Left ventricle myocardium superior (tissue), 1 donor: ENCODE results near the gene ZNF213. TPM values are rescaled to one million over a fixed set of nuclear protein-coding genes. Genes with fewer than 3 reads are reported as not detected.
"Not testable (repeated sequence)": the region's sequence is repeated elsewhere in the genome, so short reads cannot be mapped to it uniquely, and the experiment has no call there.

Experiments
- ATAC-seq: fragments of 200-7000 bp; cut with Tn5 transposase; one replicate; pipeline ENCODE4 v1.9.1; 2020; ENCODE audit warnings: mild to moderate bottlenecking, moderate library complexity
- DNase-seq: peaks from one replicate; pipeline ENCODE4 v3.0.0-alpha.2; 2020
- intact Hi-C: fragments of 100-400 bp; cut with micrococcal nuclease; formaldehyde crosslinking; loops from one replicate; pipeline ENCODE4 v1.11.0; 2022
- total RNA-seq: library from RNA; stranded (reverse); fragmentation: NEBNext Ultra II Directional; extraction: Animal tissue kit (Norgen Biotek cat#: 25700); gene quantifications from one replicate; pipeline ENCODE4 v1.2.1, GENCODE V29; 2021
- donor health status: DM: no; HTN: yes; CAD: no; lungs with severe emphysema.

ZNF213 gene
- total RNA-seq, 1 donor from 2014 or later, result 7.1 TPM

GRCh38 chr16:3122926-3123570 lies 11.8 kb upstream of the ZNF213 start:
- DNase-seq (no peak), ATAC-seq (no peak)
- intact Hi-C loops, result no loop called here

- intact Hi-C loops, result no loop called here
- ATAC-seq (peak; percentile 96), DNase-seq (peak; percentile 98)
These were observed 10.6 kb upstream of the ZNF213 start for GRCh38 chr16:3123986-3124886.

GRCh38 chr16:3127745-3128144 lies 7.1 kb upstream of the ZNF213 start:
- no peak for ATAC-seq
- intact Hi-C loops, result no loop called here
- DNase-seq, result no peak

- ATAC-seq (peak; percentile 78), DNase-seq (peak; percentile 69)
- intact Hi-C loops, result no loop called here
These were observed 5.4 kb upstream of the ZNF213 start for GRCh38 chr16:3129137-3130131.

- intact Hi-C loops, result no loop called here
- DNase-seq (peak; percentile 48), ATAC-seq (no peak)
These were observed 3.0 kb upstream of the ZNF213 start for GRCh38 chr16:3131755-3132377.

GRCh38 chr16:3133844-3134243 lies 985 bp upstream of the ZNF213 start:
- no peak for ATAC-seq
- intact Hi-C loops, result no loop called here
- DNase-seq, result no peak

- DNase-seq (no peak), ATAC-seq (no peak)
- intact Hi-C loops, result no loop called here
These were observed 392 bp downstream of the ZNF213 start for GRCh38 chr16:3135126-3135715.

- DNase-seq (peak; percentile 27), ATAC-seq (no peak)
- intact Hi-C loops, result no loop called here
These were observed 2.4 kb downstream of the ZNF213 start for GRCh38 chr16:3137267-3137666.

GRCh38 chr16:3138342-3138741 lies 3.5 kb downstream of the ZNF213 start:
- intact Hi-C loops, result no loop called here
- ATAC-seq, result no peak
- no peak for DNase-seq

GRCh38 chr16:3138823-3139426 lies 4.1 kb downstream of the ZNF213 start:
- ATAC-seq (no peak), DNase-seq (no peak)
- intact Hi-C loops, result no loop called here

- ATAC-seq, intact Hi-C loops, DNase-seq: not testable (repeated sequence)
These were observed 4.7 kb downstream of the ZNF213 start for GRCh38 chr16:3139561-3139960.

- DNase-seq, result no peak
- intact Hi-C loops, result no loop called here
- no peak for ATAC-seq
These were observed 6.0 kb downstream of the ZNF213 start for GRCh38 chr16:3140603-3141427.

GRCh38 chr16:3141781-3142311 lies 7.0 kb downstream of the ZNF213 start:
- no peak for ATAC-seq
- DNase-seq, result no peak
- intact Hi-C loops, result no loop called here

GRCh38 chr16:3142327-3142726 lies 7.5 kb downstream of the ZNF213 start:
- DNase-seq (peak; percentile 28), ATAC-seq (no peak)
- intact Hi-C loops, result no loop called here

- DNase-seq, result no peak
- intact Hi-C loops, result no loop called here
These were observed 7.9 kb downstream of the ZNF213 start for GRCh38 chr16:3142770-3143169.

GRCh38 chr16:3143189-3143588 lies 8.4 kb downstream of the ZNF213 start:
- ATAC-seq (no peak), DNase-seq (no peak)

More at GRCh38 chr16:3142770-3143169, 7.9 kb downstream of the ZNF213 start:
- no peak for ATAC-seq

More at GRCh38 chr16:3143189-3143588, 8.4 kb downstream of the ZNF213 start:
- intact Hi-C loops, result no loop called here
